Measurements from ENCODE around the gene FGD3.

The FGD3 gene

GRCh38 chr9:93081081-93081529 is 133.8 kb downstream of the FGD3 start:
- no peak for DNase-seq

GRCh38 chr9:93081931-93082330 is 134.6 kb downstream of the FGD3 start:
- DNase-seq, result no peak

- no peak for DNase-seq
Measured at GRCh38 chr9:93082841-93083411, 135.6 kb downstream of the FGD3 start.

- no peak for DNase-seq
Measured at GRCh38 chr9:93083592-93084470, 136.5 kb downstream of the FGD3 start.

GRCh38 chr9:93084471-93084881 is 137.2 kb downstream of the FGD3 start:
- DNase-seq, result no peak

- no peak for DNase-seq
Measured at GRCh38 chr9:93085676-93086075, 138.4 kb downstream of the FGD3 start.

Data from NCI-H524 (cell line).